BE2C (cell line): ENCODE data around the gene CST7.
"Not testable (repeated sequence)": the region's sequence is repeated elsewhere in the genome, so short reads cannot be mapped to it uniquely, and the experiment has no call there.

ENCODE experiments used
- DNase-seq: peaks from one replicate; pipeline ENCODE4 v3.0.0-alpha.2; 2020
- H3K27me3 ChIP-seq: fragments of 250-450 bp; sonication (Bioruptor Pico); 2 replicates; pipeline ENCODE4 v1.5.1; 2020; ENCODE audit warnings: mild to moderate bottlenecking
- H3K36me3 ChIP-seq: fragments of 250-450 bp; sonication (Bioruptor Pico); 2 replicates; pipeline ENCODE4 v1.5.1; 2020; ENCODE audit warnings: mild to moderate bottlenecking
- H3K4me1 ChIP-seq: fragments of 250-450 bp; sonication (Bioruptor Pico); 2 replicates; pipeline ENCODE4 v1.5.1; 2020
- H3K4me3 ChIP-seq: 2 replicates; pipeline ENCODE4 v1.5.1; 2011; ENCODE audit warnings: low read depth, low read length
- H3K9me3 ChIP-seq: fragments of 250-450 bp; sonication (Bioruptor Pico); 2 replicates; pipeline ENCODE4 v1.5.1; 2020
- TF ChIP-seq, protein P1 (sequence below): IDR thresholded peaks from 2 replicates; pipeline ENCODE4 v1.5.1; 2012; ENCODE audit warnings: mild to moderate bottlenecking, low read depth, low read length

Gene CST7

DNA sequence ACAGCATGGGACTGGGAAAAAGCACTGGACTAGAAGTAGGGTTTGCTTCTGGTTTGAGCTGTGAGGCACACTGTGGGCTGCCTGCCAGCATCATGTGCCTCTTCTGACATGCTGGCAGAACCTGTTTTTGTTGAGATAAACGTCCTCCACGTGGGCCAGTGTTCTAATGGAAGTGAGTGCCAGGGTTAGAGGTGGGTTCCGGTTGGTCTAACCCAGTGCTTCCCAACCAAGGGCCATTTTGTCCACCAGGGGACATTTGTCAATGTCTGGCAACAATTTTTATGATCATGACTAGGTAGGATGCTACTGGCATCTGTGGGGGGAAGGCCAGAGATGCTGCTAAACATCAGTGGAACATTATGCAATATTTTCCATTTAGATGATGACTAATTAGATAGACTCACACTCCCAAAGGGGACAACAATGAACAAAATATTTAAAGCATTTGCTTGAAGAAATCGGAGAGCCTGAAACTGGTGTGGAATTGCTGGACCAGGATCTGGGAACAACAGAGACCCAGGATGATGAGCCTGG is 51.3 kb downstream of the CST7 start:
- no peaks in the 10 kb centered on the region for H3K4me1 ChIP-seq
- TF ChIP-seq, protein P1, sequence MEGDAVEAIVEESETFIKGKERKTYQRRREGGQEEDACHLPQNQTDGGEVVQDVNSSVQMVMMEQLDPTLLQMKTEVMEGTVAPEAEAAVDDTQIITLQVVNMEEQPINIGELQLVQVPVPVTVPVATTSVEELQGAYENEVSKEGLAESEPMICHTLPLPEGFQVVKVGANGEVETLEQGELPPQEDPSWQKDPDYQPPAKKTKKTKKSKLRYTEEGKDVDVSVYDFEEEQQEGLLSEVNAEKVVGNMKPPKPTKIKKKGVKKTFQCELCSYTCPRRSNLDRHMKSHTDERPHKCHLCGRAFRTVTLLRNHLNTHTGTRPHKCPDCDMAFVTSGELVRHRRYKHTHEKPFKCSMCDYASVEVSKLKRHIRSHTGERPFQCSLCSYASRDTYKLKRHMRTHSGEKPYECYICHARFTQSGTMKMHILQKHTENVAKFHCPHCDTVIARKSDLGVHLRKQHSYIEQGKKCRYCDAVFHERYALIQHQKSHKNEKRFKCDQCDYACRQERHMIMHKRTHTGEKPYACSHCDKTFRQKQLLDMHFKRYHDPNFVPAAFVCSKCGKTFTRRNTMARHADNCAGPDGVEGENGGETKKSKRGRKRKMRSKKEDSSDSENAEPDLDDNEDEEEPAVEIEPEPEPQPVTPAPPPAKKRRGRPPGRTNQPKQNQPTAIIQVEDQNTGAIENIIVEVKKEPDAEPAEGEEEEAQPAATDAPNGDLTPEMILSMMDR = 0 out of 2 replicates have a peak, but pooled peaks have one; percentile 5
- H3K36me3 ChIP-seq = no peaks in the 10 kb centered on the region
- peak; percentile 20 for DNase-seq
- no peak overlapping the region for H3K4me3 ChIP-seq
- H3K27me3 ChIP-seq = no peaks in the 10 kb centered on the region
- no peaks in the 10 kb centered on the region for H3K9me3 ChIP-seq

DNA sequence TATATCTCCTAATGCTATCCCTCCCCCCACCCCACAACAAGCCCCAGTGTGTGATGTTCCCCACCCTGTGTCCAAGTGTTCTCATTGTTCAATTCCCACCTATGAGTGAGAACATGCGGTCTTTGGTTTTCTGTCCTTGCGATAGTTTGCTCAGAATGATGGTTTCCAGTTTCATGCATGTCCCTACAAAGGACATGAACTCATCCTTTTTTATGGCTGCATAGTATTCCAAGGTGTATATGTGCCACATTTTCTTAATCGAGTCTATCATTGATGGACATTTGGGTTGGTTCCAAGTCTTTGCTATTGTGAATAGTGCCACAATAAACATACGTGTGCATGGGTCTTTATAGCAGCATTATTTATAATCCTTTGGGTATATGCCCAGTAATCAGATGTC is 52.3 kb downstream of the CST7 start:
- not testable (repeated sequence) for H3K27me3 ChIP-seq, DNase-seq, H3K4me1 ChIP-seq

DNA sequence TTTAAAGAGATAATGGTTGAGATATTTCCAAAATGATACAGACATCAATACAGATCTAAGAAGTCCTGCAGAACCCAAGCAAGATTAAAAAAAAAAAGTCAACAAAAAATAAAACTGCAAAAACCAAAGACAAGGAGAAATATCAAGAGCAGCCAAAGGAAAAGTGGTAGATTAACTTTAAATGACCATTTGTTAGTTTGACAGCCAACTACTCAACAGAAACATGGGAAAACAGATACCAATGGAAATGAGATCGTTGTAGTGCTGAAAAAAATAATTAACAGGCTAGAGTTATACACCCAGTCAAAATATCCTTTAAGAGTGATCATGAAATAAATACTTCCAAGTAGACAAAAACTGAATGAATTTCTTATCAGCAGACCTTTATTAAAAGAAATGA is 53.9 kb downstream of the CST7 start:
- H3K36me3 ChIP-seq = no peaks in the 10 kb centered on the region
- H3K9me3 ChIP-seq = no peaks in the 10 kb centered on the region
- H3K27me3 ChIP-seq = no peaks in the 10 kb centered on the region
- TF ChIP-seq, protein P1 = no peak
- H3K4me3 ChIP-seq = no peak overlapping the region
- no peaks in the 10 kb centered on the region for H3K4me1 ChIP-seq
- DNase-seq = no peak

More for the DNA sequence above, 52.3 kb downstream of the CST7 start:
- not testable (repeated sequence) for H3K9me3 ChIP-seq, H3K4me3 ChIP-seq, H3K36me3 ChIP-seq

DNA sequence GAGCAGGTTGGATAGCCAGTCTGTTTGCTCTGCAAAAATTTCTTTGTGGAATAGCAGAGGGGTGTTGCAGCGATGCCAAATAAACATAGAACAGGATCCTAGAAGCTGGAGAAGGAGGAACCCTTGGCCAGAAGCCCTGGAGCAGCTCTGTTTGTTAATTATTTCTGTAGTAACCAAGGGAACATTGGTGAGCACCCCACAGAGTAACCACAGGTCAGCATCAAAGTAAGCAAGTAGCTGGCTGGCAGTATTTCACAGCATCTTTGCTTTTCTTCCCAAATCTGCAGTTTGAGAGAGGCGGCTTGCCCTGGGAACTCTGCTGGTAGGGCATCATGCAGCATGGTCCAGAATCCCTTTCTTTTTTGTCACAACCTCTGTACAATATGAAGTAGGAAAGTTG is 56.2 kb downstream of the CST7 start:
- TF ChIP-seq, protein P1 = no peak
- H3K4me3 ChIP-seq = no peak overlapping the region
- no peaks in the 10 kb centered on the region for H3K4me1 ChIP-seq
- no peaks in the 10 kb centered on the region for H3K27me3 ChIP-seq
- H3K9me3 ChIP-seq = no peaks in the 10 kb centered on the region
- H3K36me3 ChIP-seq = no peaks in the 10 kb centered on the region
- DNase-seq = no peak

DNA sequence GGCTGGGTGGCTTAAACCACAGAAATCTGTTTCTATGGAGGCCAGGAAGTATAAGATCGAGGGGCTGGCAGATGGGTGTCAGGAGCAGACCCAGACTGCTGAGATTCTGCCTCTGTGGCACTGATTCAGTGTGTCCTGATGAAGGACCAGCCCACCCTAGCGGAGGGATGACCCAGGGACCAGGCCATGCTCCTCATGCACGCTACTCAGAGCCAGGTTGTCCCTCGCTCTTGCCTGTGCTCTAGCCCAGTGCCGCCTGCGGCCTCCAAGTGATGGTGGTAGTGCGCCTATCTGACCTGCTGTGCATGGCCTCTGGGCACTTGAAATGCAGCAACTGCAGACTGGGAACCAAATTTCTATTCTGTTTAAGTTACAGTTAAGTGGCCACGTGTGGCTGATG is 56.6 kb downstream of the CST7 start:
- no peak overlapping the region for H3K4me3 ChIP-seq
- H3K27me3 ChIP-seq = no peaks in the 10 kb centered on the region
- no peak for DNase-seq
- H3K36me3 ChIP-seq = no peaks in the 10 kb centered on the region
- no peaks in the 10 kb centered on the region for H3K4me1 ChIP-seq
- TF ChIP-seq, protein P1 = no peak
- H3K9me3 ChIP-seq = no peaks in the 10 kb centered on the region

DNA sequence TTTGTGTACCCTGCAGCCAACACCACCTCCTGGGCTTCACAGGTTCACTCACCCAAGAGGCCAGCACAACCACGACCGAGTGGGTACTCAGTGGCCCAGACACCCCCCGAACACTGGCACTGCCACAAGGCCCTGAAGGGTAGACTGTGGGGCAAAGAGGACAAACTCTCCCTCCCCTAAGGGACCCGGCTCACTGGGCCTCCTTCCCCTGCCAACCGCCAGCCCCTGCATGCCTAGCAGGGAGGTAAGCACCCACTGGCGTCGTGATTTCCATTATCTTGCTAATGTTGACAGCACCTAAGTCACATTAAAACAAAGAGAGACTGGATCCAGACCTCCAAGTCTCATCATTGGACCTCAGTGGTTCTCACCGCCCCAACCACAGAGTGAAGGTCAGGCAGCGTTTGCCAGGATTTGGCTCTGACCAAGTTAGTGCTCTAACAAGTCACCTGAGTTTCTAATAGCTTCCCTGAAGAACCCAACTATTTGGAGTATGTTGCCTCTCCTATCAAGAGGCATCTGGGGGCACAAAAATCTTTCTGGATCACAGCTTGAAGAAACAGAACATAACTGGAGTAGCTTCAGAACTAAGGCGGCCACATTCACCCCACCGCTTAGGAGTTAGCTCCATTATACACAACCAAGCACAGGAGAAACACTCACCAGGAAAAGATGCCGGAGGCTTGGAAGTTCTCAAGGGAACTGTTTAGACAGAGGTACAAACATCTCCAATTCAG is 57.5 kb downstream of the CST7 start:
- H3K4me3 ChIP-seq = no peak overlapping the region
- no peaks in the 10 kb centered on the region for H3K4me1 ChIP-seq
- H3K36me3 ChIP-seq = no peaks in the 10 kb centered on the region
- no peak for DNase-seq
- TF ChIP-seq, protein P1 = no peak
- H3K9me3 ChIP-seq = no peaks in the 10 kb centered on the region
- H3K27me3 ChIP-seq = no peaks in the 10 kb centered on the region
